ENCODE results near the gene UMOD.

UMOD gene

GRCh38 chr16:20319406-20319805, 33.1 kb downstream of the UMOD start:
- H3K4me3 ChIP-seq (ENCODE audit: low read depth, low read length), result no peak overlapping the region
- TF ChIP-seq, protein P1, sequence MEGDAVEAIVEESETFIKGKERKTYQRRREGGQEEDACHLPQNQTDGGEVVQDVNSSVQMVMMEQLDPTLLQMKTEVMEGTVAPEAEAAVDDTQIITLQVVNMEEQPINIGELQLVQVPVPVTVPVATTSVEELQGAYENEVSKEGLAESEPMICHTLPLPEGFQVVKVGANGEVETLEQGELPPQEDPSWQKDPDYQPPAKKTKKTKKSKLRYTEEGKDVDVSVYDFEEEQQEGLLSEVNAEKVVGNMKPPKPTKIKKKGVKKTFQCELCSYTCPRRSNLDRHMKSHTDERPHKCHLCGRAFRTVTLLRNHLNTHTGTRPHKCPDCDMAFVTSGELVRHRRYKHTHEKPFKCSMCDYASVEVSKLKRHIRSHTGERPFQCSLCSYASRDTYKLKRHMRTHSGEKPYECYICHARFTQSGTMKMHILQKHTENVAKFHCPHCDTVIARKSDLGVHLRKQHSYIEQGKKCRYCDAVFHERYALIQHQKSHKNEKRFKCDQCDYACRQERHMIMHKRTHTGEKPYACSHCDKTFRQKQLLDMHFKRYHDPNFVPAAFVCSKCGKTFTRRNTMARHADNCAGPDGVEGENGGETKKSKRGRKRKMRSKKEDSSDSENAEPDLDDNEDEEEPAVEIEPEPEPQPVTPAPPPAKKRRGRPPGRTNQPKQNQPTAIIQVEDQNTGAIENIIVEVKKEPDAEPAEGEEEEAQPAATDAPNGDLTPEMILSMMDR (IDR thresholded peaks at IDR 0.05; ENCODE audit: control insufficient read depth, extremely low read depth, insufficient read depth), result no peak
- no peak for DNase-seq (ENCODE audit: low read depth)

DNA sequence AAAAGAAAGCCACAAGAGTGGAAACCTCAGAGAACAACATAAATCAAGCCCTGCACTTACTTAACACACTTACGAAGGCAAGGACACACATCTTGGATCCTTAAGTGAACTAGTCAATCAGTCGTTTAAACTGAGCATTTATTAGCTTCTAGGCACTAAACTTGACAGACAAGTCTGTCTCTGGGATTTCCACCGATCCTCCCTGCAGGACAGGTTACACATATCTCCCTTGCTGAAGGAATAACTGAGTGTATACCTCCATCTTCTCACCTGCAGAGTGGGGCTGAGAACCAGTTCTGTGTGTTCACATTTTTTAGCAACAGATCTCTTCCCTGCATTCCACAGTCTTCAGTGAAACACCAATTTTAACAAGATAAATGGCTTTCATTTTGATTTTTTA, 34.1 kb downstream of the UMOD start:
- TF ChIP-seq, protein P1 (IDR thresholded peaks at IDR 0.05; ENCODE audit: control insufficient read depth, extremely low read depth, insufficient read depth), result no peak
- DNase-seq (ENCODE audit: low read depth), result peak; percentile 32
- H3K4me3 ChIP-seq (ENCODE audit: low read depth, low read length), result no peak overlapping the region

DNA sequence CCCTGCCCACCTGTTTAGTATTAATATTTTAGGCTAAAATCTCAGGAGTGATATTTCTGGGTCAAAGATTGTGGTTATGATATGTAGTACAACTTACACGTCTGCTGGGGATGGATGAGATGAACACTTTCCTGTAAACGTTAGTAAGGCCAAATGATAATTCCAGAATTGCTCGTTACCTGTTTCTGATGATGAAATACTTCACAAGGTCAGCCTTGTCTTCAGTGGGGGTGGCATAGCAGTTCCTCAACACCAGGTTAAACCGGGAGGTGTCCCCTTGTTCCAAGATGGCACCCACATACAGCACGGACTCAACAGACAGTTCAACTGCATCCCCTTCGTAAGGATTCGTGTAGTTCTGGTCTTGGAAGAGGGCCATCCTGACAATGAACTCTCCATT, 34.5 kb downstream of the UMOD start:
- TF ChIP-seq, protein P1 (IDR thresholded peaks at IDR 0.05; ENCODE audit: control insufficient read depth, extremely low read depth, insufficient read depth), result no peak
- no peak overlapping the region for H3K4me3 ChIP-seq (ENCODE audit: low read depth, low read length)
- DNase-seq (ENCODE audit: low read depth), result no peak

GRCh38 chr16:20317117-20317516, 35.4 kb downstream of the UMOD start:
- TF ChIP-seq, protein P1 (IDR thresholded peaks at IDR 0.05; ENCODE audit: control insufficient read depth, extremely low read depth, insufficient read depth), result no peak
- no peak for DNase-seq (ENCODE audit: low read depth)
- no peak overlapping the region for H3K4me3 ChIP-seq (ENCODE audit: low read depth, low read length)

- no peak overlapping the region for H3K4me3 ChIP-seq (ENCODE audit: low read depth, low read length)
- no peak for DNase-seq (ENCODE audit: low read depth)
- TF ChIP-seq, protein P1 (IDR thresholded peaks at IDR 0.05; ENCODE audit: control insufficient read depth, extremely low read depth, insufficient read depth), result no peak
Observed at GRCh38 chr16:20316715-20317114, 35.8 kb downstream of the UMOD start.

DNA sequence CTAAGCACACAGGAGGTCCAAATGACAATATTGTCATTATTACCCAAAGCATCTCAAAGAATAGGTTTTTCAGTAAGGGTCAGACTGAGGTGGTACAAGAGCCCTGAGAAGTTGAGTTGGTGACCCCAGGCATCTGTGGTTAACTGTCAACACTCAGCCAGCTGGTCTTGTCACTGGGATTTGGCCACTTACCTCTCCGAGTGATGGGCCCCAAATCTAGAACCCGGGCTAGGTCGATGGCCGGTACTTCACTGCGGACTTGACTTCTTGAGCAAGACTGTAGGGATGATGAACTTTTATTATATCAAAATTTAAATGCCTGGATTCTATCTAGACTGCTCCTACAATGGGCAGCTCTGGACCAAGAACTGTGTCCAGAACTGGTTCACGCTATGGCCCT, 36.8 kb downstream of the UMOD start:
- TF ChIP-seq, protein P1 (IDR thresholded peaks at IDR 0.05; ENCODE audit: control insufficient read depth, extremely low read depth, insufficient read depth), result no peak
- no peak overlapping the region for H3K4me3 ChIP-seq (ENCODE audit: low read depth, low read length)
- DNase-seq (ENCODE audit: low read depth), result no peak

GRCh38 chr16:20314575-20314974, 37.9 kb downstream of the UMOD start:
- no peak overlapping the region for H3K4me3 ChIP-seq (ENCODE audit: low read depth, low read length)
- TF ChIP-seq, protein P1 (IDR thresholded peaks at IDR 0.05; ENCODE audit: control insufficient read depth, extremely low read depth, insufficient read depth), result no peak
- DNase-seq (ENCODE audit: low read depth), result no peak

All from LNCaP clone FGC (cell line).